Common myeloid progenitor, CD34-positive (primary cell): ENCODE data around the gene NOL4L.
A peak's percentile ranks its signal among the peaks of the same experiment; 100 is the strongest.

ENCODE experiments used
- CTCF ChIA-PET: fragments of 350-600 bp; sonication (Branson Sonifier 250); formaldehyde crosslinking; loops from one replicate; lab custom pipeline; 2021; ENCODE audit warnings: antibody characterized with exemption; lab: Charles Lee
- POLR2A ChIA-PET: fragments of 350-600 bp; sonication (Branson Sonifier 250); formaldehyde crosslinking; loops from one replicate; lab custom pipeline; 2021; ENCODE audit warnings: antibody characterized with exemption; lab: Charles Lee
- DNase-seq, 3 donors: peaks; one replicate each; pipeline versions ENCODE4 v3.0.0 to v3.0.0-alpha.2; 2013
- H3K27ac ChIP-seq, 2 experiments: 1 replicate in 1 of 2; 2 replicates in 1 of 2; pipeline ENCODE4 v1.7.0; 2013; ENCODE audit warnings: inconsistent platforms in 2 of 2, low read length in 2 of 2, mild to moderate bottlenecking in 2 of 2, low read depth in 1 of 2, moderate library complexity in 1 of 2; ENCODE audit not compliant: severe bottlenecking in 2 of 2, insufficient read depth in 1 of 2, poor library complexity in 1 of 2
- H3K27me3 ChIP-seq, 5 experiments: replicated peaks in 2 of 5; 1 replicate in 3 of 5; 2 replicates in 2 of 5; pipeline versions ENCODE4 v1.6.1 to v1.7.0; 2013; ENCODE audit warnings: low read length in 4 of 5, mild to moderate bottlenecking in 2 of 5, moderate library complexity in 2 of 5, inconsistent platforms in 1 of 5; ENCODE audit not compliant: insufficient read depth in 5 of 5, control insufficient read depth in 4 of 5
- H3K36me3 ChIP-seq, 4 experiments: 1 replicate in 2 of 4; 2 replicates in 2 of 4; pipeline versions ENCODE4 v1.6.1 to v1.7.0; 2013; ENCODE audit warnings: low read length in 3 of 4, control low read depth in 1 of 4, mild to moderate bottlenecking in 1 of 4; ENCODE audit not compliant: control insufficient read depth in 4 of 4, insufficient read depth in 4 of 4
- H3K4me1 ChIP-seq, 4 experiments: 1 replicate in 3 of 4; 2 replicates in 1 of 4; pipeline versions ENCODE4 v1.6.1 to v1.7.1; 2013; ENCODE audit warnings: low read length in 3 of 4, mild to moderate bottlenecking in 3 of 4, control low read depth in 1 of 4, inconsistent platforms in 1 of 4, moderate library complexity in 1 of 4; ENCODE audit not compliant: control insufficient read depth in 4 of 4, insufficient read depth in 4 of 4; ENCODE audit errors: control extremely low read depth in 1 of 4
- H3K4me3 ChIP-seq, 7 experiments: 1 replicate in 4 of 7; 2 replicates in 3 of 7; pipeline versions ENCODE4 v1.5.1 to v1.7.0; 2013; ENCODE audit warnings: mild to moderate bottlenecking in 7 of 7, low read length in 6 of 7, moderate library complexity in 6 of 7, inconsistent platforms in 2 of 7, low read depth in 2 of 7, control low read depth in 1 of 7; ENCODE audit not compliant: insufficient read depth in 4 of 7, control insufficient read depth in 1 of 7; ENCODE audit errors: extremely low read depth in 1 of 7
- H3K9me3 ChIP-seq, 5 experiments: 1 replicate in 4 of 5; 2 replicates in 1 of 5; pipeline versions ENCODE4 v1.6.1 to v1.7.1; 2013; ENCODE audit warnings: low read length in 4 of 5, mild to moderate bottlenecking in 2 of 5, inconsistent platforms in 1 of 5, low read depth in 1 of 5, moderate library complexity in 1 of 5; ENCODE audit not compliant: control insufficient read depth in 4 of 5, insufficient read depth in 2 of 5; ENCODE audit errors: control extremely low read depth in 1 of 5
- WGBS: methylation state at CpG from one replicate; pipeline ENCODE4 v1.1.5; 2013; ENCODE audit not compliant: insufficient coverage; 5-methylcytosine and 5-hydroxymethylcytosine counted together

The NOL4L gene

DNA sequence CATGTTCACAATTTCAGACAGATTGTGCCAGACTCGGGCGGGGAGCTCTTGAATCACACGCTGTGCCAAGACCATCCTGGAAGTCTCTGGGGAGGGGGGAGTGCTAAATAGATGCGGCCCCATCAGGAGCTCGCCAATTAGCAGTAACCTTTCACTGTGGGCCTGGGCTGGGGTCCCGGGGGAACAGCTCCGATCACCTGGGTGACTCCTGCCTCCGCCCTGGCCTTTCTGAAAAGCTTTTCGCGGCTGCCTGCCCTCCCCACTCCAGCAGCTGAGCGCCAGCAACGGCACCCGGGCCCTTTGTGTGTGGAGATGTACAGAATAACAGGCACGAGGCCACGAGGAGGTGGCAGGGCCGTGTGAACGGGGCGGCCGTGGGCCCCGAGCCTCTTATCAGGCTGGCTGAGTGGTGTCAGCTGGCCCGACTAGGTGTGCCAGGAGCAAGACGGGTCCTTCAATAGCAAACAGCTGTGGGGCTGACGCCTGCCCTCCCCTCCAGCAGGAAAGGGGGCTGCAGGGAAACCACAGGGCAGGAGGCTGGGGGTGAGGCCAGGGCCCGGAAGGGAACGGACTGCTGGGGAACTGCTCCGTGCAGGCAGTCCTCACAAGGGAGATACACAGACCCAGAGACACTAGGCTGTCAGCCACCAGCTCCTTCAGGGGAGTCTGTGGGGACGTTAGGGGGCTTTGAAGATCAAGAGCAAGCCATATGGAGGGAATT, 56.8 kb downstream of the NOL4L start:
- DNase-seq = peak in 2 of 3 donors; percentile 63 to 81
- Histone ChIP-seq H3K27ac (peak overlapping the region; percentile 28 to 73), H3K27me3 (no peaks in the 10 kb centered on the region), H3K4me1 (peaks cover 1 to 92% (median 74%) of the 10 kb centered on the region in 4 experiments), H3K36me3 (peaks cover 0 to 17% (median 3%) of the 10 kb centered on the region in 4 experiments), H3K9me3 (no peaks in the 10 kb centered on the region), H3K4me3 (peak overlapping the region in 4 of 7 experiments; percentile 21 to 46 (median 30))
- POLR2A ChIA-PET = interaction anchor here (0.6 to 1.2 kb wide), 4 partner anchors 10 to 153 kb away, joined by 3 to 4 read pairs (median 4); no protein-coding TSS in a partner anchor
- CTCF ChIA-PET = interaction anchor here (0.6 to 40.5 kb wide), 6 partner anchors 11 to 250 kb away, joined by 3 to 669 read pairs (median 6); no protein-coding TSS in a partner anchor
- WGBS = 28% methylated on average over 14 of the region's 27 CpGs

DNA sequence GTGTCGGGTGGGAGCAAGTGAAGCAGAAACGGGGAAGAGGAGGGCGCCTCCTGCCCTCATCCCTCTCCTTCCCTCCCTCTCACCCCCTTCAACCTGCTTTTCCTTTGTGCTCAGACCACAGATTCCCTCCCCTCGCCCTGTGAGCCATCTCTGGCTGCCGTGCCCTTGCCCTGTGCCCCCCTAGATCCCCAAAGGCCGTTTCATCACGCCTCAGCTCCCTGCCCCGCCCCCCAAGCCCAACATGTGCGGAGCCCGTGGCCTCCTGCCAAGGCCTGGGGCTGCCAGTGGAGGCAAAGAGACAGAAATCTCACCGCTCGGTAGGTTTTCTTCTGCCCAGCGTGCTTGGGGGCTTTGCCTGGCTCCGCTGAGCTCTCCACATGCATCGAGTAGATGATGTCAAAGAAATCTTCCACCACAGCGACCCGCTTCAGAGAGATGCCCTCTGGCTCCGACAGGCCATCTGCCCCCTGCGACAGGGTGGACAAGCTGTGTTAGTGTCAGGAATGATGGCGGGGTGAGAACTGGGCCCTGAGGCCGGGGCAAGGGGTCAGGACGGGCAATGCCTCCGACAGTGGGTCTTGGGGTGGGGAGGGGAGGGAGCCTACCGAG, 57.6 kb downstream of the NOL4L start:
- Histone ChIP-seq H3K27me3 (no peaks in the 10 kb centered on the region), H3K4me1 (peaks cover 0 to 93% (median 77%) of the 10 kb centered on the region in 4 experiments), H3K27ac (no peak overlapping the region), H3K9me3 (no peaks in the 10 kb centered on the region), H3K36me3 (peaks cover 0 to 17% (median 3%) of the 10 kb centered on the region in 4 experiments), H3K4me3 (peak overlapping the region in 2 of 7 experiments; percentile 24 to 26)
- WGBS = 49% methylated on average over 19 of the region's 24 CpGs
- ChIA-PET POLR2A (interaction anchor here (0.6 to 0.9 kb wide), 3 partner anchors 14 to 235 kb away, joined by 3 to 4 read pairs (median 4); no protein-coding TSS in a partner anchor), CTCF (interaction anchor here (0.6 to 40.5 kb wide), 10 partner anchors 11 to 251 kb away, joined by 3 to 669 read pairs (median 6); no protein-coding TSS in a partner anchor)
- peak in 2 of 3 donors; percentile 58 to 60 for DNase-seq

DNA sequence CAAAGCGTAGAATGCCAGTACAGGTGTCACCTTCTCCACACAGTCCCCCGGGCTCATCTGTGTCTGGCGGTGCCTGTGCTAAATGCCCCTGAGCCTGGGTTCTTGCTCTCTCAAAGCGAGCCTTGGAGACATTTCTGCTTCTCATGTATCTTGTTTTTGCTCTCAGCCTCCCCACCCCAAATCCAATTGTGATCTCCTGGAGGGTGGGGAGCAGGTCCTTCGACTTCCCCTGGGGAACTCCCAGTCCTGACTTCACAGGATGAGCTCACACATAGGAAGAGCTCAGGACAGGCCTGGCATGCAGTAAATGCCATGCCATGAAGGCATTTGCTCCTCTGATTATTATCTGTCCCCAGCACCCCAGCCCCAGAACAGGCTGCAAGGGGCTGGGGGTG, 58.1 kb downstream of the NOL4L start:
- peak overlapping the region in 2 of 7 experiments; percentile 24 to 26 for H3K4me3 ChIP-seq
- DNase-seq = no peak
- H3K27ac ChIP-seq = no peak overlapping the region
- peaks cover 0 to 22% (median 3%) of the 10 kb centered on the region in 4 experiments for H3K36me3 ChIP-seq
- WGBS = 77% methylated on average over 4 of the region's 5 CpGs
- ChIA-PET CTCF (interaction anchor here (0.7 to 40.5 kb wide), 8 partner anchors 9 to 251 kb away, joined by 3 to 669 read pairs (median 7); no protein-coding TSS in a partner anchor), POLR2A (interaction anchor here (0.7 to 1.2 kb wide), 2 partner anchors 12 to 236 kb away, joined by 3 to 4 read pairs; no protein-coding TSS in a partner anchor)
- H3K9me3 ChIP-seq = no peaks in the 10 kb centered on the region
- peaks cover 0 to 93% (median 79%) of the 10 kb centered on the region in 4 experiments for H3K4me1 ChIP-seq
- no peaks in the 10 kb centered on the region for H3K27me3 ChIP-seq

DNA sequence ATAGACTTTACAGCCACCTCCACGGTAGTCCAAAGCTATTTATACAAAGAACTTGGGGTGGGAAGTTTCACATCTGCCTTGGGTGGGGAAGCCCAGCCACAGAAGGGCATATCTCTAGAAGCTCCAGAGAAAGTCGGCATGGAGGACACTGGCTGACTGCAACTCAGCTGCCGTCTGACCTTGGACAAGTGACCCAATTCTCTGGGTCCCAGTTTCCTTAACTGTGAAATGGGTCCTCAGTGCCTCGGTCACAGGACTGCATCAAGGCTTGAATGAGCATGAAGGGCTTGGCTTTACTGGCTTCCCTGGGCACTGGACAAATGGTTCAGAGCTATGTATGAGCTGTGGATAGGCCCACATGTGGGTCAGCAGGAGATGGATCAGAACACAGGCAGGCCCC, 58.6 kb downstream of the NOL4L start:
- 69% methylated on average over 3 of the region's 4 CpGs for WGBS
- ChIA-PET POLR2A (interaction anchor here (0.6 to 1.2 kb wide), 3 partner anchors 9 to 126 kb away, joined by 3 to 6 read pairs (median 3); no protein-coding TSS in a partner anchor), CTCF (interaction anchor here (0.7 to 40.5 kb wide), 7 partner anchors 8 to 252 kb away, joined by 3 to 669 read pairs (median 10); no protein-coding TSS in a partner anchor)
- H3K4me1 ChIP-seq = peaks cover 0 to 93% (median 82%) of the 10 kb centered on the region in 4 experiments
- no peak overlapping the region for H3K27ac ChIP-seq
- no peaks in the 10 kb centered on the region for H3K27me3 ChIP-seq
- H3K4me3 ChIP-seq = no peak overlapping the region
- H3K9me3 ChIP-seq = no peaks in the 10 kb centered on the region
- no peak for DNase-seq
- H3K36me3 ChIP-seq = peaks cover 0 to 25% (median 3%) of the 10 kb centered on the region in 4 experiments

DNA sequence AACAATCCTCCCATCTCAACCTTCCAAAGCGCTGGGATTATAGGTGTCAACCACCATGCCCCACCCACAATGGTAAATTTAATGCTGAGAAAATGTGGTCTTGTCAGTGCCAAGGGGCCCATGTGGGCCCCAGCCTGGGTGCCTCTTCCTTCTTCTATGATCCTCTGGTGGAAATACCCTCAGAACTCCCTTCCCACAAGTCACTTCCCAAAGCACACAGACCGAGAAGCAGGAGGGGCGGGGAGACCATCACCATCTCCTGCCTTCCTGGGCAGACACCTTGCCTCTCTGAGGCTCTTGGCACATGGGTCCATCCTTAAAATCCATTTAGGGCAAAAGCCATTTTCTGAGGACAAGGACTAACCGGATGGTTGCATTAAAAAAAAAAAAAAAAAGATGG, 59.0 kb downstream of the NOL4L start:
- Histone ChIP-seq H3K27me3 (no peaks in the 10 kb centered on the region), H3K9me3 (no peaks in the 10 kb centered on the region), H3K27ac (no peak overlapping the region), H3K4me3 (no peak overlapping the region), H3K4me1 (peaks cover 0 to 96% (median 85%) of the 10 kb centered on the region in 4 experiments), H3K36me3 (peaks cover 0 to 25% (median 4%) of the 10 kb centered on the region in 4 experiments)
- no peak for DNase-seq
- WGBS = 58% methylated on average over 2 of the region's 4 CpGs
- CTCF ChIA-PET = interaction anchor here (0.7 to 40.5 kb wide), 6 partner anchors 8 to 252 kb away, joined by 3 to 669 read pairs (median 11); no protein-coding TSS in a partner anchor
- POLR2A ChIA-PET = interaction anchor here (0.6 to 1.2 kb wide), 3 partner anchors 10 to 126 kb away, joined by 3 to 6 read pairs (median 3); no protein-coding TSS in a partner anchor

DNA sequence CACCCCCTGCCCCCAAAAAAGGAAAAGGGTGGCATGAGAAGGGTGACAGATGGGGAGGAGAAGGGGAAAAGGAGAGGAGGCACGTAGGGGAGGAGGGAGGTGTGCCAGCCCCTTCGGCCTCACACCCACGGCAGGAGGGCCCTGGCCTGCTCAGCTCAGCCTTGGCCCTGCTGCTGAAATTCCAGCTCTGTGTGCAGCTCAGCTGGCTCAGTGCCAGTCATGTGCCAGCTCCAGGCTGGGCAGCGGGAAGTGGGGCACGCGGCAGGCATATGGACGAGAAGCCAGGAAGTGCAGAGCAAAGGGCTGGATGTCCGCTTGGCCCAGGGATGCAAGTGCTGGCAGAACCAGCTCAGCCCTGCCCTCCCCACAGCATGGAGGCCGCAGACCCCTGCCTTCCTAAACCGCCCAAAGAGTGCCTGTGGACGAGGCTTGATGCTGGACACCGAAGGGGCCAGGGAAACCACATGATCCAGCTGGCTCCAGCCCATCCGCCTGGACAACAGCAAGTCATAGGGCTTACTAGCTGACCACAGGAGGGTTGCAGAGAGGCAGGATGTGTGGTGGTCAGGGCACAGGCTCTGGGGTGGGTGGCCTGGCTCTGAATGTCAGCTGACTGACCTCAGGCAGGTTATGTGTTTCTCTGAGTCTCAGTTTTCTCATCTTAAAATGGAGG, 60.2 kb downstream of the NOL4L start:
- CTCF ChIA-PET = interaction anchor here (0.7 to 40.5 kb wide), 14 partner anchors 11 to 254 kb away, joined by 3 to 669 read pairs (median 5); no protein-coding TSS in a partner anchor
- Histone ChIP-seq H3K4me3 (no peak overlapping the region), H3K27me3 (no peaks in the 10 kb centered on the region), H3K4me1 (peaks cover 0 to 88% (median 84%) of the 10 kb centered on the region in 4 experiments), H3K9me3 (no peaks in the 10 kb centered on the region), H3K27ac (no peak overlapping the region), H3K36me3 (peaks cover 0 to 33% (median 9%) of the 10 kb centered on the region in 4 experiments)
- POLR2A ChIA-PET = interaction anchor here (1.2 kb wide), 2 partner anchors 10 to 128 kb away, joined by 3 read pairs; no protein-coding TSS in a partner anchor
- 60% methylated on average over 12 of the region's 13 CpGs for whole genome bisulfite sequencing
- DNase-seq = no peak
